Activated naive CD4-positive, alpha-beta T cell treated with anti-CD3 and anti-CD28 coated beads, Interleukin-2, amount 10 ng/mL, durations not matched to agents 7 days and 5 days (primary cell): ENCODE data around the gene PIK3CA.

ENCODE experiments used
- CTCF ChIA-PET: fragments of 350-600 bp; sonication (Branson Sonifier 250); formaldehyde crosslinking; loops from one replicate; lab custom pipeline; 2021; ENCODE audit warnings: antibody characterized with exemption; lab: Charles Lee
- DNase-seq: peaks from one replicate; pipeline ENCODE4 v3.0.0-alpha.2; 2020
- H3K27ac Mint-ChIP-seq: one replicate; pipeline ENCODE4 v1.8.0; 2021; ENCODE audit warnings: mild to moderate bottlenecking, moderate library complexity, mixed read lengths
- H3K27me3 Mint-ChIP-seq: one replicate; pipeline ENCODE4 v1.8.0; 2021; ENCODE audit warnings: mild to moderate bottlenecking, mixed read lengths
- H3K36me3 Mint-ChIP-seq: one replicate; pipeline ENCODE4 v1.8.0; 2021; ENCODE audit warnings: mixed read lengths
- H3K4me1 Mint-ChIP-seq: one replicate; pipeline ENCODE4 v1.8.0; 2021; ENCODE audit warnings: mixed read lengths
- H3K4me3 Mint-ChIP-seq: one replicate; pipeline ENCODE4 v1.8.0; 2021; ENCODE audit warnings: mild to moderate bottlenecking, moderate library complexity, mixed read lengths
- H3K9me3 Mint-ChIP-seq: one replicate; pipeline ENCODE4 v1.8.0; 2021; ENCODE audit warnings: mixed read lengths

PIK3CA gene

DNA sequence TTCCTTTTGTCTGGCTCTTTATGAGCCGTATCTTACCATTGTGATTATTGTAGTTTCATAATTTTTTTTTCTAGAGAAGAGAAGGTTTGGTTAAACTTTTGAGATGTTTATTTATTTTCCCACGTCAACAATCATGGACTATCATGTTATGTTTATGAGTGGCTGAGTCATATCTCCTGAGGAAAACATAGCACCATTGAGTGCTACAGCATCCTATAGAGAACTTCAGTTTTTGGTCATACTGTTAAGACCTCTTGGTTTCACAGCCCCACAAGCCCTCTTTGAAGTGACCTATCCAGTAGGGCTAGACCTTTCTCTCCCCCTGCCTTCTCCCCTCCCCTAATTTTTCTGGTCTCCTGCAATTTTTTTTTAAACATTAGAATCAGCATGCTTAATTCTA lies 20.8 kb downstream of the PIK3CA start:
- H3K4me3 Mint-ChIP-seq = no peak overlapping the region
- CTCF ChIA-PET = interaction anchor here (0.7 kb wide), 1 partner anchor 152 kb away, joined by 3 read pairs; no protein-coding TSS in a partner anchor
- H3K9me3 Mint-ChIP-seq = peaks cover 2% of the 10 kb centered on the region
- H3K36me3 Mint-ChIP-seq = peaks cover 4% of the 10 kb centered on the region
- no peak overlapping the region for H3K27ac Mint-ChIP-seq
- DNase-seq = no peak
- H3K27me3 Mint-ChIP-seq = no peaks in the 10 kb centered on the region
- H3K4me1 Mint-ChIP-seq = no peaks in the 10 kb centered on the region

DNA sequence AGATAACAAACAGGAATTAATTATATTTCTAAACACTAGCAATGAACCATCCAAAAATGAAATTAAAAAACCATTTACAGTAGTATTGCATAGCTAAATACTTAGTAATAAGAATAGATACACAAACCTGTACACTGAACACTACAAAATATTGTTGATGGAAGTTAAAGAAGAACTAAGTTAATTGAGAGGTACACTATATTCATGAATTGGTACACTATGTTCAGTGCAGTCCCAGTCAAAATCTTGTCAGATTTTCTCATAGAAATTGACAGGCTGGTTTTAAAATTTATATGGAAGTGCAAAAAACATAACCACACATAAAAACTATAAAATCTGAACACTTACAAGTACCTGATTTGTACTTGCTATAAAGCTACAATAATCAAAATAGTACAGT lies 24.4 kb downstream of the PIK3CA start:
- H3K36me3 Mint-ChIP-seq = peaks cover 4% of the 10 kb centered on the region
- peaks cover 2% of the 10 kb centered on the region for H3K9me3 Mint-ChIP-seq
- no peaks in the 10 kb centered on the region for H3K27me3 Mint-ChIP-seq
- H3K4me1 Mint-ChIP-seq = peaks cover 13% of the 10 kb centered on the region
- CTCF ChIA-PET = interaction anchor here (0.6 kb wide), 1 partner anchor 147 kb away, joined by 4 read pairs; no protein-coding TSS in a partner anchor
- no peak overlapping the region for H3K27ac Mint-ChIP-seq
- DNase-seq = no peak
- H3K4me3 Mint-ChIP-seq = no peak overlapping the region

DNA sequence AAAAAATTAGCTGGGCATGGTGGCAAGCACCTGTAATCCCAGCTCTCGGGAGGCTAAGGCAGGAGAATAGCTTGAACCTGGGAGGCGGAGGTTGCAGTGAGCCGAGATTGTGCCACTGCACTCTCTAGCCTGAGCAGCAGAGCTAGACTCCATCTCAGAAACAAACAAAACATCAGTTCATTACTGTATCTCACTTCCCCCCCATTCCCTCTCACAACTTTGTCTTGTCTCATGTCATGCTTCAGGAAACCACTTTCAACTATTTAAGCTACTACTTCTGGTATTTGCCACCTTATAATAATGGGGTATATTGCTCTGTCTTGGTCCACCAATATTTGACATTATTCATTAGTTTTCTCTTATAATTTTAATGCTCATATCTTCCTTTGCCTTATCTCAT lies 26.2 kb downstream of the PIK3CA start:
- peaks cover 13% of the 10 kb centered on the region for H3K4me1 Mint-ChIP-seq
- CTCF ChIA-PET = no interaction called here

GRCh38 chr3:179174898-179175297 lies 26.7 kb downstream of the PIK3CA start:
- DNase-seq = no peak
- Mint-ChIP-seq H3K36me3 (peaks cover 1% of the 10 kb centered on the region), H3K4me1 (peaks cover 13% of the 10 kb centered on the region), H3K27ac (no peak overlapping the region), H3K4me3 (no peak overlapping the region), H3K9me3 (peaks cover 2% of the 10 kb centered on the region), H3K27me3 (no peaks in the 10 kb centered on the region)
- CTCF ChIA-PET = no interaction called here

More for the DNA sequence above, 26.2 kb downstream of the PIK3CA start:
- peaks cover 3% of the 10 kb centered on the region for H3K36me3 Mint-ChIP-seq
- no peak for DNase-seq
- H3K27ac Mint-ChIP-seq = no peak overlapping the region
- H3K27me3 Mint-ChIP-seq = no peaks in the 10 kb centered on the region
- H3K9me3 Mint-ChIP-seq = peaks cover 2% of the 10 kb centered on the region
- no peak overlapping the region for H3K4me3 Mint-ChIP-seq

DNA sequence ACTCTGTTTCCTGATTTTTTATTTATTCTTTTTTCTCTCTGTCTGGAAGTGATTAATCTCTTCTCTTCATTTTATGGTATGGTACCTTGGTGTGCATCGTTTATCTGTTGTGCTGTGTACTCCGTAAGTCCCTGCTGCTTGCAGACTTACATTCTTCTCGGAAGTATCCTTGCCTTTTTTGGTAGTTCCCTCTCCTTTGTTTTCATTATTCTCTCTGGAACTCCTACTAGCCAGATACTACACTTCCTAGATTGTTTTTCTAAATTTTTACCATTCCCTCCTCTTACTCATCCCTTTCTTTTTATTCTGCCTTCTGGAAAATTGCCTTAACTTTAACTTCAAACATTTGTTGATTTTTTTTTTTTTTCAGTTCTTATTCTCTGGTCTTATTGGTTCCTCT lies 27.2 kb downstream of the PIK3CA start:
- no peak overlapping the region for H3K4me3 Mint-ChIP-seq

GRCh38 chr3:179177611-179178010 lies 29.5 kb downstream of the PIK3CA start:
- Mint-ChIP-seq H3K4me1 (peaks cover 19% of the 10 kb centered on the region), H3K27ac (no peak overlapping the region), H3K4me3 (no peak overlapping the region), H3K27me3 (no peaks in the 10 kb centered on the region), H3K36me3 (no peaks in the 10 kb centered on the region), H3K9me3 (no peaks in the 10 kb centered on the region)
- DNase-seq = no peak
- CTCF ChIA-PET = no interaction called here

More for the DNA sequence above, 27.2 kb downstream of the PIK3CA start:
- Mint-ChIP-seq H3K4me1 (peaks cover 13% of the 10 kb centered on the region), H3K9me3 (peaks cover 2% of the 10 kb centered on the region), H3K27me3 (no peaks in the 10 kb centered on the region), H3K36me3 (peaks cover 1% of the 10 kb centered on the region), H3K27ac (no peak overlapping the region)
- CTCF ChIA-PET = no interaction called here
- DNase-seq = no peak

DNA sequence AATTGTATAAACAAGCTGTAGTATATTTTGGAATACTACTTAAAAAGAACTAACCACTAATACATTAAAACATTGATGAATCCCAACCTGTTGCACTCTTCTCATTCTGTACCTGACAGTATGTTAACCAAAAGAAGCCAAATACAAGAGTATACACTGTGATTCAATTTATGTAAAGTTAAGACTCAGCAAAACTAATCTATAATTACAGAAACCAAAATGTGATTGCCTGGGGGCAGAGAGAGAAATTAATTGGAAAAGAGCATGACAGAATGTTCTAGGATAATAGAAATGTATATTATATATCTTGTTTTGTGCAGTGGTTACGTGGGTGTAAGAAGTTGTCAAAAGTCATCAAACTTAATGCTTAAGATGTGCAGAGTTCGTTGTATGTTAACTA lies 31.1 kb downstream of the PIK3CA start:
- DNase-seq = no peak
- Mint-ChIP-seq H3K4me3 (no peak overlapping the region), H3K4me1 (peaks cover 19% of the 10 kb centered on the region), H3K27ac (no peak overlapping the region), H3K36me3 (no peaks in the 10 kb centered on the region), H3K27me3 (no peaks in the 10 kb centered on the region), H3K9me3 (no peaks in the 10 kb centered on the region)
- CTCF ChIA-PET = no interaction called here

DNA sequence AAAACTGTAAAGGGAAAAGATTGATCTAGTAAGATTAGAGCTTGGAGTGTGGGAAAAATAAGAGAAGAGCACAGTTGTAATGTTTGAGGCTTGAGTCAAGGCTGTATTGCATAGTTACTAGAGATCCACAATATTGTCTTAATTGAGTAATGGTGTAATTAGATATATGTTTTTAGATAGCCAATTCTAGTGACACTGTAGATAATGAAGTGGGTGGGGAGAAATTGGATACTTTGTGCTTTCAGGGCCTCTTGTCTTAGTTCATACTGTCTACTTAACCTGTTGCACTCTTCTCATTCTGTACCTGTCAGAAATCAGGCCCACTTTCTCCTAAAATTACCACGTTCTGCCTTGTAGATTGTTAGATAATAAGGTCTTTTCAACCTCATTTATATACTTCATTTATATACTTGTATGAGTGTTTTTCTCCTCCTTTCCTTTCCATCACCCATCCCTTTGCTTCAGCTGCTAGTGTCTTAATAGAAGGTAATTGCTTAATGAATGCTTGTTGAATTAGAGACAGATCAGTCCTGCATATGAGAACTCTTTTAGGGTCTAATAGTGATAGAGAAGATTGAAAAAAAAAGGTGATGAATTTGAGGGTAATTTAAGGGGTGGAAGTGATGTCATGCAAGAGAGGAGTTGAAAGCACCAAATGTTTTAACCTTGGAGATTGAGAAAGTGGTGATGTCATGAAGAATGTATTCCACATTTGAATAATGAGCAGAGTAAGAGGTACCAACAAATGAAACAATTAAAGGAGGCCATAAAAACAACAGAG lies 32.0 kb downstream of the PIK3CA start:
- H3K9me3 Mint-ChIP-seq = no peaks in the 10 kb centered on the region
- H3K4me3 Mint-ChIP-seq = no peak overlapping the region
- CTCF ChIA-PET = no interaction called here
- H3K27me3 Mint-ChIP-seq = no peaks in the 10 kb centered on the region
- H3K4me1 Mint-ChIP-seq = peaks cover 12% of the 10 kb centered on the region
- DNase-seq = no peak
- no peak overlapping the region for H3K27ac Mint-ChIP-seq
- H3K36me3 Mint-ChIP-seq = no peaks in the 10 kb centered on the region

DNA sequence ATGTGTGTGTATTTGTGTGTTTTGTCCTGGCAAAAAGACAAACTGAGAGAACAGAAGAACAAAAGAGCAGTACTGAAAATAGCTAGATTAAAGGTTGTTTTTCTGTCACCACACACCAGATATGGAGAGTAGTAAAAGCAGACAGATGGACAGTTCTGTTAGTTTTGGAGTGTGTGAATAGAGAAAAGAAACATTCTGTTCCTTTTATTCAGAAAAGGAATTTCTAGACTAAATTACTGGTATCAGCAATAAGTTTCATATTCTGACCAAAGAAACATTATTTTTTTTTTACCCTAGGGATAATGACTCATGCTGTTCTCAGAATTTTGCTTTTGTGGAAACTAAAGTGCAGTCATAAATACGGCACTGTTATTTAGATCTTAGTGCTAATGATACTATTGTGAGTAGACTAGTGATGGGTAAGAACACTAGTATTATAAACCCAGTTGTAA lies 32.9 kb downstream of the PIK3CA start:
- DNase-seq = no peak
- Mint-ChIP-seq H3K27ac (no peak overlapping the region), H3K36me3 (no peaks in the 10 kb centered on the region), H3K4me1 (peaks cover 6% of the 10 kb centered on the region), H3K4me3 (no peak overlapping the region), H3K9me3 (no peaks in the 10 kb centered on the region), H3K27me3 (no peaks in the 10 kb centered on the region)
- CTCF ChIA-PET = no interaction called here

GRCh38 chr3:179181993-179182551 lies 33.9 kb downstream of the PIK3CA start:
- CTCF ChIA-PET = interaction anchor here (0.9 kb wide), 1 partner anchor 35 kb away, joined by 5 read pairs; no protein-coding TSS in a partner anchor
- H3K4me1 Mint-ChIP-seq = peaks cover 6% of the 10 kb centered on the region
- DNase-seq = no peak
- no peaks in the 10 kb centered on the region for H3K36me3 Mint-ChIP-seq
- H3K4me3 Mint-ChIP-seq = no peak overlapping the region
- no peaks in the 10 kb centered on the region for H3K27me3 Mint-ChIP-seq
- no peaks in the 10 kb centered on the region for H3K9me3 Mint-ChIP-seq
- H3K27ac Mint-ChIP-seq = no peak overlapping the region

DNA sequence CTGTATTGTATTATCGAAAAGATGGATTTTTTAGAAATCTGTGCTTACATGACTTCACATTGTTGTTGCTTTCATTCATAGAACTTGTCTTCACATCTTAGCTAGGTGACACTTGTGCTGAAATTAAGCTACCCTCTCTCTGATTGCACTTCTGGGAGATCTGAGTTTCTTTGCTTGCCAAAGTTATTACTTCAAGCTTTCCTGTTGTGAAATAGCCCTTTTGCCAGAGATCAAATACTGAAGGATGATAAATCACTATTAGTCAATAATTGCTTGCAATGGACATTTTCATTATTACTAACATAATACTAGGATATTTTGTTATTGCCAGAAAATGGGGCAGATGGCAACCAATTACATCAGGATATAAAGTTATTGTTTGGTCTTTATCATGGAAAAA lies 34.7 kb downstream of the PIK3CA start:
- no peak for DNase-seq
- CTCF ChIA-PET = no interaction called here
- no peaks in the 10 kb centered on the region for H3K9me3 Mint-ChIP-seq

GRCh38 chr3:179184826-179185225 lies 36.7 kb downstream of the PIK3CA start:
- DNase-seq = no peak
- Mint-ChIP-seq H3K27me3 (no peaks in the 10 kb centered on the region), H3K4me3 (no peak overlapping the region), H3K36me3 (no peaks in the 10 kb centered on the region), H3K4me1 (peaks cover 6% of the 10 kb centered on the region), H3K9me3 (no peaks in the 10 kb centered on the region), H3K27ac (no peak overlapping the region)
- CTCF ChIA-PET = no interaction called here

More for the DNA sequence above, 34.7 kb downstream of the PIK3CA start:
- no peaks in the 10 kb centered on the region for H3K36me3 Mint-ChIP-seq
- no peak overlapping the region for H3K4me3 Mint-ChIP-seq
- H3K4me1 Mint-ChIP-seq = peaks cover 6% of the 10 kb centered on the region
- no peak overlapping the region for H3K27ac Mint-ChIP-seq
- no peaks in the 10 kb centered on the region for H3K27me3 Mint-ChIP-seq

- Mint-ChIP-seq H3K9me3 (no peaks in the 10 kb centered on the region), H3K27me3 (no peaks in the 10 kb centered on the region), H3K27ac (no peak overlapping the region), H3K4me1 (peaks cover 6% of the 10 kb centered on the region), H3K4me3 (no peak overlapping the region), H3K36me3 (no peaks in the 10 kb centered on the region)
- no peak for DNase-seq
- CTCF ChIA-PET = interaction anchor here (0.6 kb wide), 1 partner anchor 375 kb away, joined by 3 read pairs; no protein-coding TSS in a partner anchor
Measured at GRCh38 chr3:179186426-179186825, 38.3 kb downstream of the PIK3CA start.

DNA sequence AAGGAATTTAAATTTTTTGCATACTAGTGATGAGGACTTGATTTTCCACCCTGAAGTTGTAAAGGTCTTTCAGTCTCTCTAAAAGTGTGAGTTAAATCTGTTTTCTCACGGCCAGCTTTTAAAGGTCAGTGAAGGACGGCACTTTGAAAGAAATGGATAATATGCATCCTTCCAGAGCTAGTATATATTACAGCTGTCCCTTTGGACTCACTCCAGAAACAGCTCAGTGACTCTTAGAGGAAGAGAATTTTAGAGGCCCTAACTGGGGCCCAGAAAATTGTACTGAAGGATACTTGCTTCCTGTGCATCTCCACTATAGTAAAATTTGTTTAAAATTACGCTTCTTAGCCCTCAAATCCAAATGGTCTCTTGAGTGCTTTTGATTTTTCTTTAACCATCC lies 41.6 kb downstream of the PIK3CA start:
- H3K4me1 Mint-ChIP-seq = no peaks in the 10 kb centered on the region
- no peak for DNase-seq
- no peaks in the 10 kb centered on the region for H3K36me3 Mint-ChIP-seq
- H3K9me3 Mint-ChIP-seq = no peaks in the 10 kb centered on the region
- H3K27ac Mint-ChIP-seq = no peak overlapping the region
- H3K27me3 Mint-ChIP-seq = no peaks in the 10 kb centered on the region
- CTCF ChIA-PET = no interaction called here
- H3K4me3 Mint-ChIP-seq = no peak overlapping the region

- CTCF ChIA-PET = no interaction called here
- H3K4me3 Mint-ChIP-seq = no peak overlapping the region
- H3K9me3 Mint-ChIP-seq = no peaks in the 10 kb centered on the region
- no peaks in the 10 kb centered on the region for H3K27me3 Mint-ChIP-seq
- H3K27ac Mint-ChIP-seq = no peak overlapping the region
- H3K36me3 Mint-ChIP-seq = no peaks in the 10 kb centered on the region
- peaks cover 5% of the 10 kb centered on the region for H3K4me1 Mint-ChIP-seq
- no peak for DNase-seq
Measured at GRCh38 chr3:179190581-179190980, 42.4 kb downstream of the PIK3CA start.
